Ishikawa (cell line): ENCODE measurements around the gene KARS1.

ENCODE experiments used
- MAX ChIP-seq: IDR thresholded peaks from 2 replicates; pipeline ENCODE4 v1.6.1; 2012
- TCF12 ChIP-seq: IDR thresholded peaks from 2 replicates; pipeline ENCODE4 v1.6.1; 2012; ENCODE audit warnings: low read depth

- no peak for TF ChIP-seq TCF12
- TF ChIP-seq MAX, result no peak
These were observed 30.9 kb downstream of the KARS1 start for GRCh38 chr16:75616521-75617010.
